GM19372 (cell line): ENCODE measurements around the gene ENPP4.

Experiments
- ATAC-seq: cut with Tn5 transposase; IDR thresholded peaks from one replicate; pipeline ENCODE4 v1.9.1; 2021; ENCODE audit warnings: mild to moderate bottlenecking, low read depth, moderate library complexity; ENCODE audit not compliant: unreplicated experiment

Gene ENPP4

GRCh38 chr6:46191961-46192360 lies 62.2 kb downstream of the ENPP4 start:
- ATAC-seq = no peak
